GM23248 (cell line): ENCODE data around the gene ASPHD2. TPM values are rescaled to one million over a fixed set of nuclear protein-coding genes. Genes with fewer than 3 reads are reported as not detected.

Experiments
- DNase-seq: peaks from one replicate; pipeline ENCODE4 v3.0.0-alpha.2; 2015
- H2AFZ ChIP-seq: fragments of 200-600 bp; sonication (generic); 2 replicates; pipeline ENCODE4 v1.6.1; 2016; ENCODE audit warnings: antibody characterized with exemption
- H3F3A ChIP-seq: fragments of 200-600 bp; sonication (generic); 2 replicates; pipeline ENCODE4 v1.6.1; 2016; ENCODE audit warnings: mild to moderate bottlenecking, antibody characterized with exemption, mixed run types; ENCODE audit not compliant: insufficient read depth
- H3K27ac ChIP-seq: fragments of 200-600 bp; sonication (generic); 2 replicates; pipeline ENCODE4 v1.5.1; 2016; ENCODE audit warnings: mild to moderate bottlenecking
- H3K27me3 ChIP-seq: fragments of 200-600 bp; sonication (generic); replicated peaks from 2 replicates; pipeline ENCODE4 v1.6.1; 2016; ENCODE audit warnings: mild to moderate bottlenecking; ENCODE audit not compliant: insufficient read depth
- H3K36me3 ChIP-seq: fragments of 200-600 bp; sonication (generic); 2 replicates; pipeline ENCODE4 v1.6.1; 2016; ENCODE audit warnings: low read depth, mild to moderate bottlenecking
- H3K4me1 ChIP-seq: fragments of 200-600 bp; sonication (generic); 2 replicates; pipeline ENCODE4 v1.6.1; 2016; ENCODE audit warnings: mild to moderate bottlenecking; ENCODE audit not compliant: insufficient read depth
- H3K4me2 ChIP-seq: fragments of 200-600 bp; sonication (generic); one replicate; pipeline ENCODE4 v1.6.1; 2016; ENCODE audit warnings: mild to moderate bottlenecking; ENCODE audit not compliant: unreplicated experiment
- H3K4me3 ChIP-seq: fragments of 200-600 bp; sonication (generic); 2 replicates; pipeline ENCODE4 v1.5.1; 2016; ENCODE audit warnings: mild to moderate bottlenecking
- H3K79me2 ChIP-seq: fragments of 200-600 bp; sonication (generic); 2 replicates; pipeline ENCODE4 v1.6.1; 2016; ENCODE audit warnings: mild to moderate bottlenecking; ENCODE audit not compliant: insufficient read depth
- H3K9ac ChIP-seq: fragments of 200-600 bp; sonication (generic); 2 replicates; pipeline ENCODE4 v1.6.1; 2016; ENCODE audit warnings: mild to moderate bottlenecking
- H3K9me2 ChIP-seq: fragments of 200-600 bp; sonication (generic); 2 replicates; pipeline ENCODE4 v1.6.1; 2016; ENCODE audit warnings: mixed run types, mild to moderate bottlenecking, moderate library complexity; ENCODE audit not compliant: insufficient read depth
- H3K9me3 ChIP-seq: fragments of 200-600 bp; sonication (generic); one replicate; pipeline ENCODE4 v1.6.1; 2017; ENCODE audit warnings: low read depth
- H4K20me1 ChIP-seq: fragments of 200-600 bp; sonication (generic); 2 replicates; pipeline ENCODE4 v1.6.0; 2016; ENCODE audit not compliant: insufficient read depth
- EZH2 ChIP-seq: fragments of 200-600 bp; sonication (generic); IDR thresholded peaks from 2 replicates; pipeline ENCODE4 v1.6.1; 2018; ENCODE audit warnings: antibody characterized with exemption, mild to moderate bottlenecking; ENCODE audit not compliant: insufficient read depth, poor library complexity, severe bottlenecking
- EZH2phosphoT487 ChIP-seq: fragments of 200-600 bp; sonication (generic); IDR thresholded peaks from 2 replicates; pipeline ENCODE4 v1.6.1; 2018; ENCODE audit warnings: antibody characterized with exemption, moderate library complexity, mild to moderate bottlenecking, low read depth; ENCODE audit not compliant: insufficient read depth
- WGBS, 2 experiments: methylation state at CpG; one replicate each; pipeline ENCODE4 v1.1.6; 2015 to 2017; ENCODE audit warnings: low lambda C conversion rate in 2 of 2, low coverage in 1 of 2; ENCODE audit errors: missing lambda C conversion rate in 2 of 2; 5-methylcytosine and 5-hydroxymethylcytosine counted together
- in situ Hi-C: fragments of 300-500 bp; cut with MboI; formaldehyde crosslinking; loops from 2 replicates; pipeline ENCODE4 v1.15.0; 2020
- polyA plus RNA-seq: library from polyadenylated mRNA; unstranded; fragments of >200 nt; fragmentation: Nextera tagmentation; extraction: Ambion mirVana; gene quantifications from 2 replicates; pipeline ENCODE4 v1.2.1, GENCODE V29; 2016
- total RNA-seq: library from RNA; depleted of rRNA; stranded (reverse); fragments of >200 nt; shearing (Covaris generic); gene quantifications from 2 replicates; pipeline ENCODE4 v1.2.3, GENCODE V29; 2014

The ASPHD2 gene
- total and polyA plus RNA-seq, 2 experiments from 2014 or later = 0.73 to 1.8 TPM

DNA sequence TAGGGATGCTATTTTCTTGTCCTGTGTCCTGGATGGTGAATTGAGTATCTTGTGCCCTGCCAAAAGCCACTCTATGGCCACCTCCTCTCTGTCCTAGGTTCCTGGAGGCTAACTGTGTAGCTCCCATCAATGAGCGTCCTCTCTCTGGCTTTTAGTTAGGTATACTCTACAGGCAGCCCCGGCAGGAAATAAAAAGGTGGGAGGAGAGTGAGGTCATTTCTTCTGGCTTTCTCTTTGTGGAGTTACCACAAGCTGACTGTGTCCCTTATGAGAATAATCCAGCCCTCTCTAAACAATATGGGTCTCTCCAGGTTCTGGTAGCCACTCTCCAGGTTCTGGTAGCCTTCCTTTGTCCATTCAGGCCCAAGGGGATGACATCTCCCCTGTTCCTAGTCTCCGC, 11.7 kb upstream of the ASPHD2 start:
- Histone ChIP-seq H4K20me1 (no peaks in the 10 kb centered on the region), H3K9ac (no peak overlapping the region), H3K27me3 (peaks cover 35% of the 10 kb centered on the region), H3K27ac (no peak overlapping the region), H2AFZ (no peak overlapping the region), H3K9me2 (no peaks in the 10 kb centered on the region), H3K36me3 (no peaks in the 10 kb centered on the region), H3F3A (peaks cover 13% of the 10 kb centered on the region), H3K4me3 (no peak overlapping the region), H3K4me2 (peak overlapping the region; percentile 31), H3K79me2 (no peaks in the 10 kb centered on the region), H3K9me3 (no peaks in the 10 kb centered on the region), H3K4me1 (peaks cover 11% of the 10 kb centered on the region)
- in situ Hi-C loops = no loop called here
- no peak for DNase-seq
- 74 to 77% methylated on average over 3 of the region's 3 CpGs for WGBS, 2 experiments
- no peak for TF ChIP-seq EZH2
- TF ChIP-seq EZH2phosphoT487 = no peak

DNA sequence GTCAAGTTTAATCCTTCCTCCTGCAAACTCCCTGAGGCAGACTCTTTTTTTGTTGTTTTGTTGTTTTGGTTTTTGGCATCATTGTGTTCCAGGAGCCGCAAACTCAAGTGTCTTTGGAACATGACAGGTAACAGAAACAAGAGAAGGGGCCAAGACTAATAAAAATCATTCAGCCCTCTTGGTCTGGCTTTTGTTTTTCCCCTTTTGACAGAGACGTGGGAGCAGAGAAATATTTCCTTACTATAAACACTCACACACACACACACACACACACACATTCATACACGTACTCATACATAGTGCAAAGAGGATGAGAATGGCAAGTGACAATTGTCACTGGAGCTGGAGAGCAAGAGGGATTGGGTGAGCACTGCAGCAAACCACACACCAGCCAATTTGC, 10.4 kb upstream of the ASPHD2 start:
- whole genome bisulfite sequencing, 2 experiments = 49% methylated on average over 3 of the region's 3 CpGs
- no peak overlapping the region for H3K4me3 ChIP-seq
- no peaks in the 10 kb centered on the region for H4K20me1 ChIP-seq
- H3K79me2 ChIP-seq = no peaks in the 10 kb centered on the region
- H3K9ac ChIP-seq = no peak overlapping the region
- no peaks in the 10 kb centered on the region for H3K36me3 ChIP-seq
- H3K9me3 ChIP-seq = no peaks in the 10 kb centered on the region
- no peak overlapping the region for H2AFZ ChIP-seq
- H3K4me1 ChIP-seq = peaks cover 11% of the 10 kb centered on the region
- TF ChIP-seq EZH2 = no peak
- TF ChIP-seq EZH2phosphoT487 = no peak
- H3K27ac ChIP-seq = no peak overlapping the region
- in situ Hi-C loops = no loop called here
- no peak for DNase-seq
- no peak overlapping the region for H3K4me2 ChIP-seq
- H3F3A ChIP-seq = peaks cover 13% of the 10 kb centered on the region
- peaks cover 31% of the 10 kb centered on the region for H3K27me3 ChIP-seq
- H3K9me2 ChIP-seq = no peaks in the 10 kb centered on the region

DNA sequence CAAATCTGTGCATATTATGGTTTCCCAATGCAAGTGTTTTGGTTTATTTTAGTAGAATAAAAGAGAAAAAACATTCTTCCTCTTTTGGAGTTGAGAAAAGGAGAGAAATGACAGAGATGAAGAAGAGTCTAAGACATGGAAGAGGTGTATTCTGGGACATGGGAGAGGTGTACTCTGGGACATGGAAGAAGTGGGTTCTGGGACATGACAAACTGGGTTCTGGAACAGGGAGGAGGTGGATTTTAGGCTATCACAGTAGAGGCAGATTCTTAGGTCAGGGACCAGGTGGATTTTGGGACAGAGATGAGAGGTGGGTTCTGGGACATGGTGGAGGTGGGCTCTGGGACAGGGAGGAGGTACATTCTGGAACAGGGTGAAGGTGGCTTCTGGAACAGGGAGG, 2.1 kb upstream of the ASPHD2 start:
- Histone ChIP-seq H4K20me1 (no peaks in the 10 kb centered on the region), H2AFZ (no peak overlapping the region), H3K4me3 (no peak overlapping the region), H3K79me2 (no peaks in the 10 kb centered on the region), H3K4me1 (no peaks in the 10 kb centered on the region), H3K4me2 (no peak overlapping the region), H3K9me2 (no peaks in the 10 kb centered on the region), H3K36me3 (no peaks in the 10 kb centered on the region), H3F3A (0 out of 2 replicates have a peak, but pooled peaks cover 6% of the 10 kb centered on the region), H3K9ac (no peak overlapping the region), H3K27me3 (peaks cover 6% of the 10 kb centered on the region), H3K9me3 (no peaks in the 10 kb centered on the region), H3K27ac (no peak overlapping the region)
- in situ Hi-C loops = no loop called here
- no peak for TF ChIP-seq EZH2
- DNase-seq = no peak

DNA sequence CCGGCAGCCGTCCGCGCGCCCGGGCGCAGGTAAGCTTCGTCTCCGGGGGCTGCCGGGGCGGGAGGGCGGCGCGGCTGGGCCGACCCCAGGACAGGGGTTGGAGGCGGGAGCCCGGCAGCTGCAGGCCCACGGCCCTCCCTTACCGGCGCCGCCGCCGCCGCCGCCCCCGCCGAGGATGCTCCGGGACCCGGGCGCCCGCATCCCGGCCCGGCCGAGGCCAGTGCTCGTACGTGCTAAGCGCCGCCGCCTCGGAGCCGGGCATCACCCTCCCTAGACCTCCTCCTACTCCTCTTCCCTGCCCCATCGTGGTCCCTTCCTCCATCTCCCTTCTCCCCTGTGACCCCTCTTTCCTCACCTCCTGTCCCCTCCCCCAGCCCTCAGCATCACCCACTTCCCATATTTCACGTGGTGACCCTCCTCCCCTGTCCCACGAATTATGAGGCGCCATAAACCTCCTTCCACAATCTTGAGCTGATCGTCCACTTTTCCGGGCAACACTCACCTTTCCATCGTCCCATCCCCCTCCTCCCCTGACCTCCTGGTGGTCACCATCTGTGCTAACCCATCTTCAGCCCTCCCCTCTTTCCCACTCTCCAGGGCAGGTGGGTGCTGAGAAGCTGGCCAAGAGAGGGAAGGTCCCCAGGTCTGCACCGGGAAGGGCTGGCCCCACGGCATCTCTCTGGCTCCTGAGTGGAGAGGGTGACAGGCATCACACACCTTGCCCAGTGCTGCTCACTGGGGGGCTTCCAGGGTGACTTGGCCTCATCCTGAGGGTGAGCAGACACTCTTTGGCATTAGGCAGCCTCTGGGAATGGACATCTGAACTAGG, 612 bp downstream of the ASPHD2 start:
- no peaks in the 10 kb centered on the region for H3K79me2 ChIP-seq
- no peaks in the 10 kb centered on the region; the same call in 1 of the 2 replicates for H3K27me3 ChIP-seq
- H3K9me2 ChIP-seq = no peaks in the 10 kb centered on the region
- peak; percentile 29 for DNase-seq
- H3K4me3 ChIP-seq = peak overlapping the region; percentile 64
- in situ Hi-C loops = no loop called here
- no peaks in the 10 kb centered on the region for H3K36me3 ChIP-seq
- no peak for TF ChIP-seq EZH2phosphoT487
- TF ChIP-seq EZH2 = no peak
- WGBS, 2 experiments = 14 to 79% methylated on average over 7 to 47 of the region's 50 CpGs
- H2AFZ ChIP-seq = peak overlapping the region; percentile 62; the same call in 1 of the 2 replicates
- no peaks in the 10 kb centered on the region for H3K9me3 ChIP-seq
- H3F3A ChIP-seq = 0 out of 2 replicates have a peak, but pooled peaks cover 6% of the 10 kb centered on the region
- H3K9ac ChIP-seq = no peak overlapping the region
- H3K27ac ChIP-seq = no peak overlapping the region
- no peak overlapping the region for H3K4me2 ChIP-seq
- no peaks in the 10 kb centered on the region for H4K20me1 ChIP-seq
- H3K4me1 ChIP-seq = no peaks in the 10 kb centered on the region
